HG02885 (cell line): Measurements from ENCODE around the gene NEK9.

ENCODE experiments used
- ATAC-seq: cut with Tn5 transposase; IDR thresholded peaks from one replicate; pipeline ENCODE4 v1.9.1; 2021; ENCODE audit warnings: mild to moderate bottlenecking; ENCODE audit not compliant: unreplicated experiment, poor library complexity

Gene NEK9

GRCh38 chr14:75119056-75119455 is 7.8 kb downstream of the NEK9 start:
- ATAC-seq = no peak

DNA sequence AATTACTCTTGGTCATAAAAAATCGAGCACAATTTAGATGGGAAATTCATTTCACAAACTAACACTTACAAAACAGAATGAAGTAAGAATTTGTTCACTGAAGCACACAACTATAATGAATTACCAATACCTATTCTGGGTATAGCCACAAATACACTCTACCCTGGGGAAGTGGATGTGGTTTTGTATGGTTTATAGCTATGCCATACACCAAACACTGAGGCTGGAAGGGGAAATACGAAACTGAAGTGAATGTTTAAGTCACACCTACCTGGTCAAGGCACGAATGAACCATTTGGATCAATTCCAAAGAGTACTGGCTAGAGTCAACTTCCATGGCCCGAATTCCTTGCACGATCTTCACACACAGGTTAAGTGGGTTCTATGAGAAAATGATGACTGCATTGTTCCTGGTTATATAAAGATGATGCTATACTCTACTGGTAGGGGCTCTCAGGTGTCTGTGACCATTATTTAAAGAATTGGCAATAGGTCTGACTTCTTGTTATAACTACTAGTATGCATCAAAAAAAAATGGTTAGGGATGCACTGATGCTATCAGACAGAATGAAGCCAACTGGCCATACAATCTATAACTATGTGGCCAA is 12.8 kb downstream of the NEK9 start:
- ATAC-seq = no peak

- ATAC-seq = no peak
Measured at GRCh38 chr14:75109877-75110276, 17.0 kb downstream of the NEK9 start.

DNA sequence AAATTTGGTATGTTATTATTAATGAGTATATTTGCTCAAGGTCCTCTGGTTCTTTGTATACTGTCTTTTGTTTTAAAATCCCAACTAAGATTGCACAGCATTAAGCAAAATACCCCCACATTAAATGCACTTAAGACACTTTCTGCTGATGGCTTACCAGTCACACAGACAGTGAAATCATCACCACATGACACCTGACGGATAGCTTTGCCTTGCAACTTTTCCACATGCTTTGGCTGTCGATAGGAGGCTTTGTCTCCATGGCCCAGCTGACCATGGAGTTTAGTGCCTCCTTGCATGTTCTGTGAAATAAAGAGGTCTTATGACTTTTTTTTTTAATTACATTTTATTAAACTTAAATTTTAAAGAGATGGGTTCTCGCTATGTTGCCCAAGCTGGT is 19.7 kb downstream of the NEK9 start:
- ATAC-seq = no peak

GRCh38 chr14:75101491-75101890 is 25.4 kb downstream of the NEK9 start:
- ATAC-seq = no peak

GRCh38 chr14:75098682-75099081 is 28.2 kb downstream of the NEK9 start:
- ATAC-seq = no peak

DNA sequence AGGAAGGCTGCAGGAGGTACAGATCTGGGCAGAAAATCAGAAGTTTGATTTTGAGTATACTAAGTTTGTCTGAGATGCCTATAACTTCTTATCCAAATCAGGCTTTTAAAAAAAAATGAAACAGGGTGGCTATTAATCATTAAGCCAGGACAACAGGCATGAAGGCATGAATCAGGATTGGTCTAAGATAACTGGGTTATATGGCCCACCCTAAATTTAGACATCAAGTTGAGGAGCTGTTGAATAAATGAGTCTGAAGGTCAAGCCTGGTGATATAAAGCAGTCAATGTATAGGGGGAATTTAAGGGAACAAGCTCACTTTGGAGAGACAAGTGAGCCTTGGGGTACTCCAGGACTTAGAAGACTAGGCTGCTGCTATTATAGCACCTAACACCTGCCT is 28.6 kb downstream of the NEK9 start:
- no peak for ATAC-seq

DNA sequence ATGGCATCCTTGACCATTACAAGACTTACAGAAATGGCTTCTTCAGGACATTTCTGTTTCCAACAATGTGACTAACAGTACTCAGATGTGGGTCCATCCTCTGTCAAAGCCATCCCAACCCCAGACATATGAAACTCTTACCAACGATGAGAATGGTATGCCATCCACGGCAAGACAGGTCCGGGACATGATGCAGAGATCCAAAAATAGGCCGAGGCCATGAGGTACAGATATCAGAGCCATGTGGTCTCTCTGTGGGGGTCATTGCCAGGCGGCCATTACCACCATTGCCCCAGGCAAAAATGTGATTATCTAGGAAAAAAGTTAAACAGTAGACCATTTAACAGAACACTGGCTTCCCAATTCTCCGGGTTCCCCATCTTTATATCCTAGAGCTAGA is 29.9 kb downstream of the NEK9 start:
- no peak for ATAC-seq

DNA sequence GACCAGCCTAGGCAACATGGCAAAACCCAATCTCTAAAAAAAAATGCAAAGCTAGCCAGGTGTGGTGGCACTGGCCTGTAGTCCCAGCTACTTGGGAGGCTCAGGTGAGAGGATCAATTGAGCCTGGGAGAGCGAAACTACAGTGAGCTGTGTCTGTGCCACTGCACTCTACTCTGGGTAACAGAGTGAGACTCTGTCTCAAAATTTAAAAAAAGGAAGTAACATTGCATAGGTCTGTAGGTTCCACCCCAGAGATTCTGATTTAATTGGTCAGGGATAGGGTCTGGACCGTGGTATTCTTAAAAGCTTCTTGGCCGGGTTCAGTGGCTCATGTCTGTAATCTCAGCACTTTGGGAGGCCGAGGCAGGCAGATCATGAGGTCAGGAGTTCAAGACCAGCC is 31.2 kb downstream of the NEK9 start:
- no peak for ATAC-seq

DNA sequence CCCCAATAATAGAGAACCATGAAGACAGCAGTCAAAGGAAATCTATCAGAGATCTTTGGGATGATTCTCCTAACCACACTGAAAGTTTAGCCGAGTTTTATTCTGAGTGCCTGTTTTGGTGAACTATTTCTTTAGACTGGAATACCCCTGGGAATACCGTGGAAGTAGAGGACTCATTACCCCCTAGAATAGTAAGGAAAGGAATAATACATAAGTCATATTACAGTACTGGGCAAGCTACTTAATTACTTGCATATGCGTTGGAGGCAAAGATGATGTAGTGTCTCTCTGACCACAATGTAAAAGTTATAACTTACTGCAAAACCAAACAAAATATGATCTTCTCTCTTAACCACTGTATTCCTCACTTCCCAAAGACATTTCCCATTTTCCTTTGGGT is 32.0 kb downstream of the NEK9 start:
- ATAC-seq = no peak

DNA sequence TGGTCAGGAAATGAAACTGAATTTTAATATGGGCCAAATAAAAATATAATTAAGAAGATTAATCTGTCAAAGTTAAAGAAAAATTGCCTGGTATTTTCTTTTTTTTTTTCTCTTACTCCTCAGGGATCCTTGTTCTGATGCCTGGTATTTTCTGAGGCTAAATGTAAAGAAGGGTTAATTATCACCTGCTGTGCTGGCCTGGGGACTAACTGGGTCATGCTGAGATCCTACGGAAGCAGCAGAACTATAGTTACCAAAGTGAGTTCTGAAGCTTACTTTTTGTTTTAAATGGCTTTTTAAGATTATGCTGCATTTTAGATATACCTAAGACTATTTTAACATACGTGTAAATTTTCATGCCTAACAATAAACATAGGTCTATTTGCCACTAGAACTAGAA is 34.1 kb downstream of the NEK9 start:
- ATAC-seq = no peak

DNA sequence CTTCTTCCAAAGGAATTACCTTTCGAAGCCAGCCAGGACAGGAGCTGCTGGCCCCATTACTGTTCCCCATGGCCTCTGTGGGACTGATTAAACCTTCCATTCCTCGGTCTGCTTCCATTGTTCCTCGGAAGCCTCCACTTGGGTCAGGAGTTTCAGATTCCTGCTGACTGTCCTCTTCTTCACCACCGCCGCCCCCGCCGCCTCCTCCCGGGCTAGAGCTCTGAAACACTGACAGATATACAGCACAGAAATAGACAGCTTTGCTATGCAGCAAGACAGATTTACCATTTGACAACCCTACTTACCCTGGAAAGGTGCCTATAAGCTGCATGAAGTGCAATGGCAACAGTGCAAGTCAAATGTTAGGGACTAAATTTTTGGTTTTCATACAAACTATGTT is 35.6 kb downstream of the NEK9 start:
- ATAC-seq = no peak

DNA sequence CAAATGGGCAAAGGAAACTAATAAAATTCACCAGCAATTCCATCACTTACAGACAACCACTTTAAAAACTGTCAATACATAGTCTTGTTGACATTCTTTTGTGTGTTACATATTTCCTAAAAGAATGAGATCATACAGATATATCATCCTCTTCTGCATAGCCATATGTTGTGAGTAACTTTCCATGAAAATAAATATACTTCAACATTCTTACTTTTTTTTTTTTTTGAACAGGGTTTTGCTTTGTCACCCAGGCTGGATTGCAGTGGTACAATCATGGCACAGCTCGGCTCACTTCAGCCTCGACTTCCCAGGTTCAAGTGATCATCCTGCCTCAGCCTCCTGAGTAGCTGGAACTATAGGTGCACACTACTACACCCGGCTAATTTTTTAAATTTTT is 36.5 kb downstream of the NEK9 start:
- ATAC-seq = no peak

GRCh38 chr14:75088566-75089373 is 38.1 kb downstream of the NEK9 start:
- no peak for ATAC-seq

DNA sequence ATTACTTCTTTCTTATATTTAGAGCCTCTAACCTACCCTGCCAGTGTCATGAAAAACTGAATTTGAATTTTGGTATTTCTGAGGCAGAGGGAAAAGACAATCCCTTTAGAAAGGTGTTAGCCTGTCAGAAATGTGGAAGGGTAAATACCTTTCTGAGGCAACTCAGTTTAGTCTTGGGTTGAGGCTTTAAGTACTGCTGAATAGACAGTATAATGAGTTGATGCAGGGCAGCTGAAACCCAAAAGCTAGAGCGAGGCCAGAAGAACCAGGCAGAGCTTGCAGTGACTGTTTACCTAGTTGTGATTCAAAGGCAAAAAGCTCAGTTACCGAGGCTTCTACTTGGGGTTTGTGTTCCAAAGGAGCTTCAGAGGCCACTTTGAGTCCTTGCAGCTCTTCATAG is 38.7 kb downstream of the NEK9 start:
- no peak for ATAC-seq

DNA sequence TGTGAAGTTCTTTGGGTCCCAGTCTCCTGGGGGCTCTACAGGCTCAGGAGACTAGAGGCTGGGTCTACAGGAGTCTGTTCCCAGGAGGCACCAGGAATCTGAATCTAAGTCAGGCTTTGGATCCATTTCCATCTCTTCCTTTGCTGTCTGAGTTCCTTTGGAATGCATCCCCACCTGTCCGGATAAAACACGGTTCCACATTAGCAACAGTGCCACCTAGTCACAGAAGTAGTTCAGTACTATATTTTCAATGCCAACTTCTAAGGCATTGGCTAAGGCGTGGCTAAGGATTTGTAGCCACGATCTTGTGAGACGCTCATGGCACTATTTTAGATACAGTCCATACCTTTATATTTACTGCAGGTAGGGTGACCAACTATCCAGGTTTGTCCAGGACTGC is 42.3 kb downstream of the NEK9 start:
- ATAC-seq = no peak

- no peak for ATAC-seq
Measured at GRCh38 chr14:75083271-75083670, 43.6 kb downstream of the NEK9 start.

DNA sequence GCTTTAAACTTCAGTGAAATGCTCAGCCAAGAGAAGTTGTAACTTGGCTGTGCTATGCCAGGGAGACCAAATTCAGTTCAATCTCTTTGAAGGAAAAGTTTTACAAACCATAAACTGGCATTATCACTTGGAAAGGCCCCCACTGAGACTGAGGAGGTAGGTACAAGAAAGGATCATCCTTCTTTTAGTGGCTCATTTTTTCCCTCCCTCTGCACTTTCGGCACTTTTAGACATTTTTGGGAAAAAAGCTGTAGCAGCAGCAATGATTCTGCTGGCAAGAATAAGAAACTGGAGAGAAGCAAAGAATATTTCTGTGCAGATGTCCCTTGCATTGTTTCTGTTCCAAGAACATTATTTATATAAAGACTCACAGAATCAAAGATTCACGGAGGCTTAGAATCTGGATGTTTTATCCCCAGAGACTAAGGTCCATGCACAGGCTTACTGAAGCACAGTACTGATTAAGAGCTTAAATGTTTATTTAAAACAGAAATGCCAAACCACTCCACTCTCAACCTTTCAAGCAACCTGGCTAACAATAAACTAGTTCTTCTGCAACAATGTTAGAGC is 45.1 kb downstream of the NEK9 start:
- no peak for ATAC-seq

DNA sequence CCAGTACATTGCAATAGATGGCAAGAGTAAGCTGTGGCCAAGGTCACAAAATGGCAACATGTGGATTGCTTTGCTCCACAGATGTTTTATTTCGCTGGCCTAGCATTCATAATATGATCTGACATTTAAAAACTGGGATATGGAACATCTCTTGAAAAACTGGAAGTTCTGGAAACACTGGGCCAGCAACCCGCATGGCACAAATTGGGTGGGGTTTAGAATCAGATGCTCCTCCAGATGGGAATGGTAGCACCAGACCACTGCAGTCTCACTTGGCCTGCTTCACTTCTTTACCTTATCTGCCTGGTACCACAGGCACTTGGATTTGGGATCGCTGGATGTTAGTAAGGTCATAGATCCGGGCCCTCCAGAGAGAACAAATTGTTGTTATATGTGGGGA is 47.3 kb downstream of the NEK9 start:
- ATAC-seq = no peak

GRCh38 chr14:75077794-75078193 is 49.1 kb downstream of the NEK9 start:
- ATAC-seq = no peak

GRCh38 chr14:75070383-75070782 is 56.5 kb downstream of the NEK9 start:
- no peak for ATAC-seq

GRCh38 chr14:75069811-75070145 is 57.1 kb downstream of the NEK9 start:
- ATAC-seq = no peak
